GM19395 (cell line): ENCODE measurements around the gene ABCA8.
"Not testable (repeated sequence)": the region's sequence is repeated elsewhere in the genome, so short reads cannot be mapped to it uniquely, and the experiment has no call there.

ENCODE experiments used
- ATAC-seq: cut with Tn5 transposase; IDR thresholded peaks from one replicate; pipeline ENCODE4 v1.9.1; 2021; ENCODE audit warnings: mild to moderate bottlenecking, moderate library complexity; ENCODE audit not compliant: unreplicated experiment

Gene ABCA8, protein sequence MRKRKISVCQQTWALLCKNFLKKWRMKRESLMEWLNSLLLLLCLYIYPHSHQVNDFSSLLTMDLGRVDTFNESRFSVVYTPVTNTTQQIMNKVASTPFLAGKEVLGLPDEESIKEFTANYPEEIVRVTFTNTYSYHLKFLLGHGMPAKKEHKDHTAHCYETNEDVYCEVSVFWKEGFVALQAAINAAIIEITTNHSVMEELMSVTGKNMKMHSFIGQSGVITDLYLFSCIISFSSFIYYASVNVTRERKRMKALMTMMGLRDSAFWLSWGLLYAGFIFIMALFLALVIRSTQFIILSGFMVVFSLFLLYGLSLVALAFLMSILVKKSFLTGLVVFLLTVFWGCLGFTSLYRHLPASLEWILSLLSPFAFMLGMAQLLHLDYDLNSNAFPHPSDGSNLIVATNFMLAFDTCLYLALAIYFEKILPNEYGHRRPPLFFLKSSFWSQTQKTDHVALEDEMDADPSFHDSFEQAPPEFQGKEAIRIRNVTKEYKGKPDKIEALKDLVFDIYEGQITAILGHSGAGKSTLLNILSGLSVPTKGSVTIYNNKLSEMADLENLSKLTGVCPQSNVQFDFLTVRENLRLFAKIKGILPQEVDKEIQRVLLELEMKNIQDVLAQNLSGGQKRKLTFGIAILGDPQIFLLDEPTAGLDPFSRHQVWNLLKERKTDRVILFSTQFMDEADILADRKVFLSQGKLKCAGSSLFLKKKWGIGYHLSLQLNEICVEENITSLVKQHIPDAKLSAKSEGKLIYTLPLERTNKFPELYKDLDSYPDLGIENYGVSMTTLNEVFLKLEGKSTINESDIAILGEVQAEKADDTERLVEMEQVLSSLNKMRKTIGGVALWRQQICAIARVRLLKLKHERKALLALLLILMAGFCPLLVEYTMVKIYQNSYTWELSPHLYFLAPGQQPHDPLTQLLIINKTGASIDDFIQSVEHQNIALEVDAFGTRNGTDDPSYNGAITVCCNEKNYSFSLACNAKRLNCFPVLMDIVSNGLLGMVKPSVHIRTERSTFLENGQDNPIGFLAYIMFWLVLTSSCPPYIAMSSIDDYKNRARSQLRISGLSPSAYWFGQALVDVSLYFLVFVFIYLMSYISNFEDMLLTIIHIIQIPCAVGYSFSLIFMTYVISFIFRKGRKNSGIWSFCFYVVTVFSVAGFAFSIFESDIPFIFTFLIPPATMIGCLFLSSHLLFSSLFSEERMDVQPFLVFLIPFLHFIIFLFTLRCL (N-terminal part only)

DNA sequence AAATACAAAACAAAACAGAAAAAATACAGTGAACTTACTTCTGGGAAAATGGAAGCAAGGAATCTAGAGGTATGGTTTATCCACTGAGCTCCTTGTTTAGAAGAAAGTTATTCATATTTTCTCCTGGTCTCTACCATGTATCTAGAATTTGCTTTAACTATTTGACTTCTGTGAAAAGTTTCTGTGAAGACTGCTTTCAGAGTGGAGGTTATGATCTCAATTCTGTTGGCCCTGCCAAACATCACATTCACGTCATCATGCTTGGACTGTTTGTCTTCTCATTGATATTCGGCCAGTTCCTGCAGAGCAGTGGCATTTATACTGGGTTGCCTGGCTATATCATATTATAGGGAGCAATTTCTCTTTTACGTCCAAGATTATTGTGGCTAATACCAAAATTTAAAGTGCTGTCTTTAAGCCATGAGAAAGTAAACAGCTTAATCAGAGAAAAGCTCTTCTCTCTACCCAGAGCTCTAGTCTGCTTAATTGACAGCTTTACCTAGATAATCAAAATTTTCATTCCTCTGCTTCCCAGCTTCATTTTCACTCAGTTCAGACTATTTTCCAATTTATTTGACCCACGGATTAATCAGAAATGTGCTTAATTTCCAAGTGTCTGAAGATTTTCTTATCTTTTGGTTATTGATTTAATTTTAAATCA lies at the start of gene ABCA8:
Gene ABCA8 (minus strand): TSS at position 212 of the 661 bp plus-strand sequence. CDS start 13,358 bp downstream, outside the sequence.
- no peak for ATAC-seq

DNA sequence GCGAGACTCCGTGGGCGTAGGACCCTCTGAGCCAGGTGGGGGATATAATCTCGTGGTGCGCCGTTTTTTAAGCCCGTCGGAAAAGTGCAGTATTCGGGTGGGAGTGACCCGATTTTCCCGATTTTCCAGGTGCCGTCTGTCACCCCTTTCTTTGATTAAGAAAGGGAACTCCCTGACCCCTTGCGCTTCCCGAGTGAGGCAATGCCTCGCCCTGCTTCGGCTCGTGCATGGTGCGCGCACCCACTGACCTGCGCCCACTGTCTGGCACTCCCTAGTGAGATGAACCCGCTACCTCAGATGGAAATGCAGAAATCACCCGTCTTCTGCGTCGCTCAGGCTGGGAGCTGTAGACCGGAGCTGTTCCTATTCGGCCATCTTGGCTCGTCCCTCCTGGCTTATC lies 49.6 kb upstream of the ABCA8 start:
- ATAC-seq: not testable (repeated sequence)

DNA sequence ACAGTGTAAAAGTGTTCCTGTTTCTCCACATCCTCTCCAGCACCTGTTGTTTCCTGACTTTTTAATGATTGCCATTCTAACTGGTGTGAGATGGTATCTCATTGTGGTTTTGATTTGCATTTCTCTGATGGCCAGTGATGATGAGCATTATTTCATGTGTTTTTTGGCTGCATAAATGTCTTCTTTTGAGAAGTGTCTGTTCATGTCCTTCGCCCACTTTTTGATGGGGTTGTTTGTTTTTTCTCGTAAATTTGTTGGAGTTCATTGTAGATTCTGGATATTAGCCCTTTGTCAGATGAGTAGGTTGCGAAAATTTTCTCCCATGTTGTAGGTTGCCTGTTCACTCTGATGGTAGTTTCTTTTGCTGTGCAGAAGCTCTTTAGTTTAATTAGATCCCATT lies 44.6 kb upstream of the ABCA8 start:
- ATAC-seq: not testable (repeated sequence)

DNA sequence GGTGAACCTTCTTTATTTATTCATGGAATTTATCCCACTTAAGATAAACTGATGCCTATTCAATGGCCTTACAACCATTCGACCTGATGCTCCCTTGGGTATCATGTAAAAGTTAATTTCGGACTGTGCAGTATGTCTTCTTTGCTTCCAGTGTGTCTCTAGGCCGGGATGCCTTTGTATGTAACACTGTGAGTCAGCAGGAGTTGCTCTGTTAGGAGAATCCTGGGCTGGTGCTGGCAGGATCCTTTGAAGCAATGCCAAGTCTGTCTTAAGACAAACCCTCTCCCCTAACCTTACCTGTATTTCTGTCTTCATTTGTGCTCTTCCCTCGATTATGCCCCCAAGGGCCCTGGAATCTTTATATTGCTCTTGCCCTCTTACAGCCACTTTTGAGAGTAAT lies 37.9 kb upstream of the ABCA8 start:
- ATAC-seq: no peak

DNA sequence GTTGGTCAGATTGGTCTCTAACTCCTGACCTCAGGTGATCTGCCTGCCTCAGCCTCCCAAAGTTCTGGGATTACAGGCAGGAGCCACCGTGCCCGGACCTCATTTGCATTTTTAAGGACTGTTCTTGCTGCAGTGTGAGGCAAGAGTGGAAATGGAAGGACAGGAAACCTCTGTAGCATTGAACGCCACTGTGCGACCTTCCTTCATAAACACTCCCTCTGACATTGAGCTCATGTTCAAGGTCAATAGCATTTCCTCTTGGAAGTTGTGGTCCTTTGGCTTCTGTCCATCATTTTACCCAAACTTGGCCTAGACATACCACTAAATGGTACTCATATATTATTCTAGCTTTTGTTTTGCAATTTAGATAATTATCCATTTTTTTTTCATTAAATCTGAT lies 32.8 kb upstream of the ABCA8 start:
- ATAC-seq: no peak

DNA sequence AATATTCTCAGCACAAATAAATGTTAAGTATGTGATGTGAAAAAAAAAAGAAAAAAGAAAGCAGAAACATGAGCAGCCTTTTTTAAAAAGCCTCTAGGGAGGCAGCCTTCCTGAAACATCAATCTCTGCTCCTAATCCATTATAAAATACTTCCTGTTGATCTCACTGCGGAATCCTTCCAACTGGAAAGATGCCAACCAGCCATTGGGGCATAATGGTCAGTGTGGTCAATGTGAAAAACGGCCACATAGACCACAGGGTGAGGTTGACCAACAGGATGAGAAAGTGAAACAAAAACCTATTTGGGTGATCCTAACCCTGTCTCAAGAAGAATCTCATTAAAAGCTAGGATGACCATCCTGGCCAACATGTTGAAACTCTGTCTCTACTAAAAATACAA lies 26.1 kb upstream of the ABCA8 start:
- no peak for ATAC-seq

DNA sequence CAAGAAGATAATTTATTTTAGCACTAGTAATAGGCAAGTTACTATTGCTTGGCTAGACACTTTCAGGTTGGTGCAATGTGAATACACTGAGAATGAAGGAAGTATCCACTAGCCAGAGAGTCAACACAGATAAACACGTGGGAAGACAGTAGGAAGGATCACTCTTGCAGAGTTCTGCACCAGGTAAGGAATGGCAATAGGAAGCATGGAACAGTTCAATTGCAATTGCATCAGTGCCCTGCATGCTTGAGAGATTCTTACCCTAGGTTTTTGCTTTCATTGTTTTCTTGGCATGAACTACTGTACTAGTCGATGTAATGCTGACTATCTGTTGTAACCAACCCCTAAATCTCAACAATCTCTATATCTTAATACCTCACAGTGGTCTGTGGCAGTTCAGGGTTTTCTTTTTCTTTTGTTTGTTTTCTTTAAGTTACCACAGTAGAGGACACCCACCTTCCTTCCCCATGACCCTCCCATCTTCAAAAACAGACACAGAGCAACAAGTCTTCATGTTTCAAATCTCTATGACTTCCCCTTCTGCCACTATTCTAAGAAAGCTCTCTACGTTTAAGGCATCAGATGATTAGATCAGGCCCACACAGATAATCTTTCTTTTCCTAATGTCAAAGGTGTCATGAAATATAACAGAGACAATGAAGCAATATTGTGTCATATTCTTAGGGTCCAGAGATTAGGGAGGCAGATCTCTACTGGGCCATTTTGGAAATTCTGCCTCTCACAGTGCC lies 18.1 kb upstream of the ABCA8 start:
- no peak for ATAC-seq

DNA sequence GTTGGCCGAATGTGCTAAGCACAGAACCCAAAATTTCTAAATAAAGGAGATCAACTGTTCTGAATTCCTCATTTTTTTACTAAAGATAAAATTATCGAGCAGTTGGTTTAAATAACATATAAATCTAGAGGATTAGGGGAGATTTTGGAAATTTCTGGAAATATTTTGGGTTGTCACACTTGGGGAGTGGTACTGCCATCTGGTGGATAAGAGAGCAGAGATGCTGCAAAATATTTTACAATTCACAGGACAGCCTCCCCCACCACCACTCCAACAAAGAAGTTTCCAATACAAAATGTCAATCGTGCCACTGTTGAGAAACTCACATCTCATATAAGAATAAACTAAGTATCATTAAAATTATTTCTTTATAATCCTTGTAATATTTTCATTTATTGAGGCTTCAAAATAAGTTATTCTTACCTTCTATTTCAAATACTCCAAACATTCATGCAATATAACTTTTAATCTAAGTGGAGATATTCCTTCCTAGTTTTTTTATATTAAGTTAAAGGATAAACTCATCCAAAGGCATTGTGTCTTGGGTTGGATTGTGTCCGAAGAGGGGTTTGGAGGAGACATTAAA lies 17.0 kb upstream of the ABCA8 start:
- no peak for ATAC-seq

DNA sequence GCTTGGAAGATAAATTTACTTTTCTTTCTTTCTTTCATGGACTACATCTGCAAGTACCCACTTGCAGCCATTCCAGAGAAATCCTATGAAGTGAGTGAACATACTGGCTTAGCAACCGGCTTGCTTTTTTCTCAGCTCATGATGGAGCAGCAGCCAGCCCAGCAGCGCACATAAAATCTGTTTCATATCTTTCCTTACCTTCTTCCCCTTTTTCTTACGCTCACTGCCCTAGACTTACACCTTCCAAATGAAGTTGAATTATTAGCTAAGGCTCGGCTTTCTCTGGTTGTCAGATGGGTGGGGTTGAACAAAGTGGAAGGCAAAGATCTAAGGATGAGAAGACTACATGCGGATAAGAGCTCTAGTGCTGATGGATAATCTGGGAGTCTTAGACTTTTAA lies 13.9 kb upstream of the ABCA8 start:
- ATAC-seq: no peak

DNA sequence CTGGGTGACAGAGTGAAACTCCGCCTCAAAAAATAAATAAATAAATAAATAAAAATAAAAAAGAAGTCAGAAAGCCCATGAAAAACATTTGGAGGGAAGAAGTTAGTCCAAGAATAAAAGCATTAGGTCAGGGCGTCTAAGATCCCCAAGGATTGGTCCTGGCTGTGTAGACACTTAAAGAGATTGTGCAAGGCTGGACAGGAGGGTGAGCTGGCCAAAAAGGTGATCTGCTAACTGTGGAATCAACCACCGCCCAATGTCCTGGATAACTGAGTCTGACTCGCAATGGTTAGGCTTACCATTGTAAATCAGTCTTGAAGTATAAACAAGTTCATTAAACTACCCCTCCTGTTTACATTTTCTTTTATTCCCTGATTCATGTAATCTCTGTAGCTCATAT lies 8.8 kb upstream of the ABCA8 start:
- no peak for ATAC-seq

DNA sequence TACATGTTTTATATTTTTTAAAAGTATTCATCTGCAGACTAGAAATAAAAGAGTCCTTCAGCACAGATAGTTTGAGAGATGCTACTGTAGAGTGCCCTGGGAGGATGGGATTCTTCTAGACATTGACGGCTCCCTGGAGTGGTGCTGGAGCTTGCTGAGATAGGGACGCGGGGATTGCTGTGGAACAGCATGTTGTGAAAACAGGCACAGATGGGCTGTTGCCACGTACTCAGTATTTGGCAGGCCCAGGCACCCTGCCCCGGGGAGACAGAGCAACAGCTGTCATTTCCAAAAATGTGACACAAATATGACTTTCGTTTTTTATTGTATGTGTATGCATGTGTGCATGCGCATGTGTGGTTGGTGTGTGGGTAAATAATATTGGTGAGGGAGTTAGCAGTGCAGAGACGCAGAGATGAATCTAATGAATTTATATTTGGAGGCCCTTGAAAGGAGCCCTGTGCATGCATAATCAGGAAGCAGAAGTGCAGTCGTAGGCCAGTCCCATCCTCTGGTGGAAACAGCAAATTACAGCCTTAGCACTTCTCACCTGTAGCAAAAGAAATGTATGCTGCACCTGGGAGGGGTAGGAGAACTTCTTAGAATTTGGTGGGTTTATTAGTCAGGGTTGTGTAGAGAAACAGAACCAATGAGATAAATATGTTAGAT lies 6.2 kb upstream of the ABCA8 start:
- no peak for ATAC-seq

DNA sequence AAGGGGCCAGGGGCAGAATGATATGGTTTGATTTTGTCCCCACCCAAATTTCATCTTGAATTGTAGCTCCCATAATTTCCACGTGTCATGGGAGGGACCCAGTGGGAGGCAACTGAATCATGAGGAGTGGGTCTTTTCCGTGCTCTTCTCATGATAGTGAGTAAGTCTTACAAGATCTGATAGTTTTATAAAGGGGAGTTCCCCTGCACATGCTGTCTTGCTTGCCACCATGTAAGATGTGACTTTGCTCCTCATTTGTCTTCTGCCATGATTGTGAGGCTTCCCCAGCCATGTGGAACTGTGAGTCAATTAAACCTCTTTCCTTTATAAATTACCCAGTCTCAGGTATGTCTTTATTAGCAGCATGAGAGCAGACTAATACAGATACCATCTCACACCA lies 3.9 kb upstream of the ABCA8 start:
- not testable (repeated sequence) for ATAC-seq

DNA sequence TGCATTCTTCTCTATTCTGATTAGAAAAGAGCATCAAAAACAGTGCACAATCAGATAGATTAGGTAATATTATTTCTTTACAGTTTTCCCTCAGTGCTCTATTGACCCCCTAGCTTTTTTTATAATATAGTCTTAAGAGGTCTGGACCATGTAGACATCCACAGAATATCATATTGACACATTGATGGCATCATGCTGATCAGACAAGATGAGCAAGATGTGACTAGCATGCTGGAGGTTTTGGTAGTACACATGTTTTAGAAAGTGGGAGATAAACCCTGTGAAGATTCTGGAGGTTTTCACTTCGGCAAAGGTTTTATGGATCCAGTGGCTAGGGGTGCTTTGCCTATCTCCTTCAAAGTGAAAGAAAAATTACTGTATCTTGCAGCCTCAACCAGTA lies 2.8 kb upstream of the ABCA8 start:
- ATAC-seq: no peak

DNA sequence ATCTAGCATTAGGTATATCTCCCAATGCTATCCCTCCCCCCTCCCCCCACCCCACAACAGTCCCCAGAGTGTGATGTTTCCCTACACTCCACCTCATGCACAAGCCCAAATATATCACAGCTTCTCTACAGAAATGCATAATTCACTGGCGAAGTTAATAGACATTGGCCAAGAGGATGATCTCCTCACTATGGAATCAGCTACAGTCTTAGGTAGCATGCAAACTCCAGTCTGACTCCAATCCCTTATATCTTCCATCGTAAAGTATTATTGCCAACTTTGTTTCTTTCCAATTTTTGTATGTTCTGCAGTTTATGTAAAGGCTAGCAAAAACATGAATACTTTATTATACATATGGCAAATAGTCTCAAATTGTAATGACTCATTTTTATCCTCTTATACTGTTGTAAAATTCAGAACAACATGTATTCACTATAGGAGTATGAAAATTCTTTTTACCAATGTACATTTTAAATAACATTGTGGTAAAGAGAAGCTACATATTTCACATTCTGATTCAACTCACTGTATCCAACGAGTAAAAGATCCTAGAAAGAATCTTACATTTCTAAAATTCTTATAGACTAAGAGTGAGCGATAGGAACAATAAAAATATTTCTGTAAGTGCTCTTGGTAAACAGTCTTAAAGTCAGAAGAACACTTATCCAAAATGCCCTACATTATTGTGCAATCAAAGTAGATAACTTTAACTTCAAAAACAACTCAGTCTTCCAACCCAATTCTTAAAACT lies 871 bp downstream of the ABCA8 start:
- ATAC-seq: no peak

DNA sequence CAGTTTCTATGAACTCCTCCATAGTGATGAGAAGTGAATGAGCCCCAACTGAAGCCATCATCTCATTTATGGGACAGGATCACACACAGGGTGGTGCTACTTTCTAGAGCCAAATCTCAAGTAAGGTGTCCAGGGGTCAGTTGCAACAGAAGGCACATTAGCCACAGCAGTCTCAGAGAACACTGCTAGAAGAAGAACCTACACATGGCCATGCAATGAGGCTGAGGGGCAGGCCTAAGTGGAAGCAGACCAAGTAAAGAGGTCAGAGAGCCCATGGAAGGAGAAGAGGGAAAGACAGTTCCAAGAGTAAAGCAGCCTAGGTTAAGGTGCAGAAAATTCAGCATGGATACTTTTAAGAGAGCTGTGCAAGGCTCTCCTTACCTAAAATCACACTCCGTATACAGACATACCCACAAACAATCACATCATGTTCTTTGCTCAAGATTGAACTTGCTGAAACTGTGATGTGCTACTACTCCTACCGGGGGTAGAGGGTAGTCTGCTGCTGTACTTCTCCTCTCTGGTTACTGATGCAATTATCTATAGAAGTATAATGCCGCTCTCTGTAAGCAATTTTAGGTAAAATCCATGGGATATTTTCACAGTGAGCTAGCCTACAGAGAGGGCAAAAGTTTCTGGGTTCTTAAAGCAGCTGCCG lies 1.7 kb downstream of the ABCA8 start:
- ATAC-seq: no peak

DNA sequence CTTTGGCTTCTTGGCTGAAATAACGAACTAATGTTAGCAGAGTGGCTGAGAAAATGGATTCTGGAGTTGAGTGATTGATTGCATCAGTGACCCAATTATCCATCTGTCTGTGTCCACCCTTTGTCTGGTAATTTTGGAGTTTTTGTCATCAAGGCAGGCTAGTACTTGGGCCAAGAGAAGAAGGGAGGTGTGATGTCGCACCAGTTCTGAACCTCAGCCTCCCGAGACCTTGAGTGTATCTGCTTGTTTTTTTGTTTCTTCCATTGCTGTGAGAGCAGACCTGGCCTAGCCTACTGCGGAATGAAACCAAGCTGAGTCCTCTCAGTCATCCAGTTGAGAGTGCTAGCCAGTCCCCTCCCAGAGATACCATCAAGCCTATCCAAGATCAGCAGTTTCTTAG lies 4.5 kb downstream of the ABCA8 start:
- no peak for ATAC-seq

DNA sequence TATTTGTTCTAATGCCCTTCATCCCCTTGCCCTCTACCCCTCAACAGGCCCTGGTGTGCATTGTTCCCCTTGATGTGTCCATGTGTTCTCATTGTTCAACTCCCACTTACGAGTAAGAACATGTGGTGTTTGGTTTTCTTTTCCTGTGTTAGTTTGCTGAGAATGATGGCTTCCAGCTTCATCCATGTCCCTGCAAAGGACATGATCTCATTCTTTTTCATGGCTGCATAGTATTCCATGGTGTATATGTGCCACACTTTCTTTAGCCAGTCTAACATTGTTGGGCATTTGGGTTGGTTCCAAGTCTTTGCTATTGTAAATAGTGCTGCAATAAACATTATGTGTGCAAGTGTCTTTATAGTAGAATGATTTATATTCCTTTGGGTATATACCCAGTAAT lies 7.3 kb downstream of the ABCA8 start:
- ATAC-seq: not testable (repeated sequence)
